Aorta (tissue), 5 donors: ENCODE measurements around the gene MFN2. TPM values are rescaled to one million over a fixed set of nuclear protein-coding genes. Genes with fewer than 3 reads are reported as not detected.
A peak's percentile ranks its signal among the peaks of the same experiment; 100 is the strongest.

ENCODE experiments used
- ATAC-seq: fragments of 200-7000 bp; cut with Tn5 transposase; one replicate; pipeline ENCODE4 v1.9.1; 2022; ENCODE audit warnings: moderate library complexity; ENCODE audit not compliant: low FRiP score
- DNase-seq, 2 donors: peaks; one replicate each; pipeline ENCODE4 v3.0.0-alpha.2; 2020
- H3K27ac ChIP-seq, 2 donors: one replicate each; pipeline ENCODE4 v1.5.1; 2013; ENCODE audit warnings: low read length in 2 of 2, mild to moderate bottlenecking in 2 of 2, moderate library complexity in 2 of 2, control low read depth in 1 of 2, inconsistent platforms in 1 of 2, low read depth in 1 of 2
- H3K27me3 ChIP-seq, 2 donors: one replicate each; pipeline ENCODE4 v1.6.1; 2013; ENCODE audit warnings: control low read depth in 1 of 2, low read length in 1 of 2, mild to moderate bottlenecking in 1 of 2, moderate library complexity in 1 of 2; ENCODE audit not compliant: insufficient read depth in 2 of 2, control insufficient read depth in 1 of 2
- H3K36me3 ChIP-seq, 2 donors: one replicate each; pipeline ENCODE4 v1.6.1; 2013; ENCODE audit warnings: control low read depth in 1 of 2, low read length in 1 of 2, mild to moderate bottlenecking in 1 of 2; ENCODE audit not compliant: insufficient read depth in 2 of 2, control insufficient read depth in 1 of 2
- H3K4me1 ChIP-seq, 2 donors: one replicate each; pipeline ENCODE4 v1.6.1; 2013; ENCODE audit warnings: low read length in 2 of 2, control low read depth in 1 of 2, mild to moderate bottlenecking in 1 of 2, moderate library complexity in 1 of 2; ENCODE audit not compliant: insufficient read depth in 2 of 2, control insufficient read depth in 1 of 2
- H3K4me3 ChIP-seq, 2 donors: one replicate each; pipeline ENCODE4 v1.5.1; 2013; ENCODE audit warnings: low read length in 2 of 2, control low read depth in 1 of 2, mild to moderate bottlenecking in 1 of 2
- H3K9me3 ChIP-seq: one replicate; pipeline ENCODE4 v1.6.1; 2013; ENCODE audit warnings: mild to moderate bottlenecking, low read length; ENCODE audit not compliant: control insufficient read depth
- WGBS, 2 donors: extraction: QIAGEN DNeasy Blood & Tissue Kit; methylation state at CpG; one replicate each; pipeline ENCODE4 v1.1.7; 2013; 5-methylcytosine and 5-hydroxymethylcytosine counted together
- intact Hi-C, 2 donors: fragments of 100-400 bp; cut with DNase I; formaldehyde crosslinking; loops; one replicate each; pipeline versions ENCODE4 v1.14.2 to v1.15.0; 2022
- polyA plus RNA-seq, 2 donors: library from polyadenylated mRNA; stranded (reverse); fragments of 200-250 nt; gene quantifications; one replicate each; pipeline ENCODE4 v1.2.3, GENCODE V29; 2013
- total RNA-seq, 2 donors: library from RNA; stranded (reverse); fragmentation: NEBNext Ultra II Directional; extraction: Animal tissue kit (Norgen Biotek cat#: 25700); gene quantifications; one replicate each; pipeline ENCODE4 v1.2.1, GENCODE V29; 2021
- donor health status: healthy with polysubstance abuse.
- donor health status: Bipolar disorder and iron deficiency.
- donor health status: DM: no; HTN: no; CAD: no.
- donor health status: DM: no; HTN: no; CAD: no.
- donor health status: DM: yes; HTN: yes; CAD: no.

MFN2 gene
- total and polyA plus RNA-seq, 4 donors: 22.4 to 57.1 (median 45.2) TPM

- intact Hi-C loops: no loop called here
- Histone ChIP-seq H3K4me1 (no peaks in the 10 kb centered on the region), H3K36me3 (peaks cover 0 to 2% of the 10 kb centered on the region in 2 donors), H3K27me3 (no peaks in the 10 kb centered on the region), H3K4me3 (no peak overlapping the region), H3K9me3 (no peaks in the 10 kb centered on the region), H3K27ac (no peak overlapping the region)
- no peak for ATAC-seq
- DNase-seq: no peak
- 76 to 86% methylated on average over 11 of the region's 11 CpGs for WGBS, 2 donors
Measured at GRCh38 chr1:11952455-11953109, 27.7 kb upstream of the MFN2 start.

- H3K4me3 ChIP-seq: no peak overlapping the region
- ATAC-seq: no peak
- intact Hi-C loops: no loop called here
- DNase-seq: no peak
- H3K36me3 ChIP-seq: peaks cover 0 to 2% of the 10 kb centered on the region in 2 donors
- no peaks in the 10 kb centered on the region for H3K9me3 ChIP-seq
- H3K4me1 ChIP-seq: no peaks in the 10 kb centered on the region
- H3K27ac ChIP-seq: no peak overlapping the region
- no peaks in the 10 kb centered on the region for H3K27me3 ChIP-seq
- WGBS, 2 donors: 82 to 90% methylated on average over 6 of the region's 6 CpGs
Measured at GRCh38 chr1:11955221-11955620, 25.0 kb upstream of the MFN2 start.

GRCh38 chr1:11957398-11957797, 22.8 kb upstream of the MFN2 start:
- DNase-seq (no peak), ATAC-seq (no peak)
- Histone ChIP-seq H3K9me3 (no peaks in the 10 kb centered on the region), H3K4me1 (no peaks in the 10 kb centered on the region), H3K36me3 (no peaks in the 10 kb centered on the region), H3K27me3 (no peaks in the 10 kb centered on the region), H3K27ac (no peak overlapping the region), H3K4me3 (no peak overlapping the region)
- intact Hi-C loops: no loop called here
- 88 to 91% methylated on average over 5 of the region's 5 CpGs for WGBS, 2 donors

- DNase-seq (no peak), ATAC-seq (no peak)
- no peaks in the 10 kb centered on the region for H3K36me3 ChIP-seq
- no peaks in the 10 kb centered on the region for H3K27me3 ChIP-seq
- WGBS, 2 donors: 94 to 96% methylated on average over 12 of the region's 12 CpGs
- no peak overlapping the region for H3K4me3 ChIP-seq
- no peaks in the 10 kb centered on the region for H3K9me3 ChIP-seq
- intact Hi-C loops: no loop called here
- H3K4me1 ChIP-seq: no peaks in the 10 kb centered on the region
- H3K27ac ChIP-seq: no peak overlapping the region
Measured at GRCh38 chr1:11957897-11958296, 22.3 kb upstream of the MFN2 start.

GRCh38 chr1:11960276-11960675, 20.0 kb upstream of the MFN2 start:
- no peak overlapping the region for H3K4me3 ChIP-seq
- H3K4me1 ChIP-seq: no peaks in the 10 kb centered on the region
- H3K9me3 ChIP-seq: no peaks in the 10 kb centered on the region
- WGBS, 2 donors: 93 to 95% methylated on average over 5 of the region's 5 CpGs
- no peak overlapping the region for H3K27ac ChIP-seq
- intact Hi-C loops: no loop called here
- ATAC-seq (peak; percentile 7), DNase-seq (no peak)
- no peaks in the 10 kb centered on the region for H3K27me3 ChIP-seq
- H3K36me3 ChIP-seq: peaks cover 0 to 1% of the 10 kb centered on the region in 2 donors

- no peak overlapping the region for H3K4me3 ChIP-seq
- H3K4me1 ChIP-seq: no peaks in the 10 kb centered on the region
- peaks cover 0 to 1% of the 10 kb centered on the region in 2 donors for H3K36me3 ChIP-seq
- H3K27ac ChIP-seq: no peak overlapping the region
- 72 to 81% methylated on average over 6 of the region's 6 CpGs for WGBS, 2 donors
- no peaks in the 10 kb centered on the region for H3K9me3 ChIP-seq
- intact Hi-C loops: no loop called here
- DNase-seq (peak in 1 of 2 donors; percentile 72), ATAC-seq (peak; percentile 21)
- no peaks in the 10 kb centered on the region for H3K27me3 ChIP-seq
Measured at GRCh38 chr1:11960715-11961114, 19.5 kb upstream of the MFN2 start.

GRCh38 chr1:11961230-11961629, 19.0 kb upstream of the MFN2 start:
- DNase-seq (no peak), ATAC-seq (no peak)
- no peaks in the 10 kb centered on the region for H3K4me1 ChIP-seq
- H3K4me3 ChIP-seq: no peak overlapping the region
- H3K36me3 ChIP-seq: peaks cover 0 to 1% of the 10 kb centered on the region in 2 donors
- no peak overlapping the region for H3K27ac ChIP-seq
- WGBS, 2 donors: 51 to 61% methylated on average over 4 of the region's 4 CpGs
- no peaks in the 10 kb centered on the region for H3K27me3 ChIP-seq
- no peaks in the 10 kb centered on the region for H3K9me3 ChIP-seq
- intact Hi-C loops: no loop called here

- peaks cover 0 to 1% of the 10 kb centered on the region in 2 donors for H3K36me3 ChIP-seq
- H3K9me3 ChIP-seq: no peaks in the 10 kb centered on the region
- intact Hi-C loops: no loop called here
- ATAC-seq (no peak), DNase-seq (no peak)
- no peak overlapping the region for H3K27ac ChIP-seq
- H3K4me1 ChIP-seq: no peaks in the 10 kb centered on the region
- no peaks in the 10 kb centered on the region for H3K27me3 ChIP-seq
- H3K4me3 ChIP-seq: no peak overlapping the region
- 78 to 82% methylated on average over 3 of the region's 3 CpGs for WGBS, 2 donors
Measured at GRCh38 chr1:11963622-11964021, 16.6 kb upstream of the MFN2 start.

- Histone ChIP-seq H3K36me3 (peaks cover 0 to 1% of the 10 kb centered on the region in 2 donors), H3K4me3 (no peak overlapping the region), H3K9me3 (no peaks in the 10 kb centered on the region), H3K4me1 (no peaks in the 10 kb centered on the region), H3K27ac (no peak overlapping the region), H3K27me3 (no peaks in the 10 kb centered on the region)
- intact Hi-C loops: loop anchor here (5.0 kb wide), 1 partner anchor 127 kb away; no protein-coding TSS in a partner anchor
- DNase-seq (no peak), ATAC-seq (no peak)
- WGBS, 2 donors: 81% methylated on average over 12 of the region's 12 CpGs
Measured at GRCh38 chr1:11964656-11965055, 15.6 kb upstream of the MFN2 start.
